IMR-90 (cell line): Measurements from ENCODE around the gene SPATA3. TPM values are rescaled to one million over a fixed set of nuclear protein-coding genes. Genes with fewer than 3 reads are reported as not detected.

Experiments used
- ATAC-seq: fragments of 200-7000 bp; cut with Tn5 transposase; 2 replicates; pipeline ENCODE4 v1.9.1; 2020; ENCODE audit warnings: low read depth, mild to moderate bottlenecking, moderate library complexity
- BruUV-seq: library from RNA; stranded (reverse); fragments of 400-500 nt; replicated peaks from 2 replicates; lab custom pipeline; 2021; lab: Mats Ljungman, UMichigan
- CTCF ChIA-PET: fragments of 300-600 bp; formaldehyde crosslinking; extraction: SDS; loops from one replicate; lab custom pipeline; 2021; ENCODE audit warnings: antibody characterized with exemption; lab: Yijun Ruan, JAX
- POLR2A ChIA-PET: fragments of 300-600 bp; sonication (Branson Sonifier 250); formaldehyde crosslinking; loops from one replicate; lab custom pipeline; 2022; ENCODE audit warnings: antibody characterized with exemption; ENCODE audit not compliant: unreplicated experiment; lab: Charles Lee
- DNase-seq: peaks from one replicate; pipeline ENCODE4 v3.0.0; 2013
- H2AFZ ChIP-seq: replicated peaks from 2 replicates; pipeline ENCODE3; 2013; ENCODE audit warnings: low read length, mild to moderate bottlenecking; ENCODE audit not compliant: poor library complexity
- H2AK5ac ChIP-seq: 2 replicates; pipeline ENCODE4 v1.6.1; 2013; ENCODE audit warnings: low read depth, low read length, inconsistent platforms
- H2AK9ac ChIP-seq: replicated peaks from 2 replicates; pipeline ENCODE3; 2013; ENCODE audit warnings: mild to moderate bottlenecking, low read depth, low read length, moderate library complexity; ENCODE audit not compliant: poor library complexity
- H2BK120ac ChIP-seq: 2 replicates; pipeline ENCODE4 v1.6.1; 2013; ENCODE audit warnings: low read depth, low read length, inconsistent platforms
- H2BK15ac ChIP-seq: 3 replicates; pipeline ENCODE4 v1.6.1; 2013; ENCODE audit warnings: low read depth, low read length, inconsistent platforms
- H2BK20ac ChIP-seq: 2 replicates; pipeline ENCODE4 v1.6.1; 2013; ENCODE audit warnings: low read depth, mild to moderate bottlenecking, inconsistent platforms, low read length, moderate library complexity
- H2BK5ac ChIP-seq: 2 replicates; pipeline ENCODE4 v1.6.1; 2013; ENCODE audit warnings: mild to moderate bottlenecking, low read depth, low read length, inconsistent platforms; ENCODE audit not compliant: poor library complexity, severe bottlenecking
- H3K14ac ChIP-seq: replicated peaks from 2 replicates; pipeline ENCODE4 v1.6.1; 2013; ENCODE audit warnings: low read depth, low read length, inconsistent platforms
- H3K18ac ChIP-seq: 2 replicates; pipeline ENCODE4 v1.6.1; 2013; ENCODE audit warnings: low read depth, low read length, control low read depth
- H3K23ac ChIP-seq: 2 replicates; pipeline ENCODE4 v1.6.1; 2013; ENCODE audit warnings: low read depth, low read length, inconsistent platforms
- H3K27ac ChIP-seq: 2 replicates; pipeline ENCODE4 v1.5.1; 2013; ENCODE audit warnings: mild to moderate bottlenecking, control low read depth, low read length; ENCODE audit not compliant: insufficient read depth
- H3K27me3 ChIP-seq: 2 replicates; pipeline ENCODE4 v1.6.1; 2013; ENCODE audit warnings: low read length; ENCODE audit not compliant: control insufficient read depth, insufficient read depth
- H3K36me3 ChIP-seq: 2 replicates; pipeline ENCODE4 v1.6.1; 2013; ENCODE audit warnings: low read length, mixed read lengths; ENCODE audit not compliant: control insufficient read depth, insufficient read depth
- H3K4ac ChIP-seq: 2 replicates; pipeline ENCODE4 v1.6.1; 2013; ENCODE audit warnings: low read depth, low read length, inconsistent platforms
- H3K4me1 ChIP-seq: 2 replicates; pipeline ENCODE4 v1.6.1; 2013; ENCODE audit warnings: low read length, mixed read lengths; ENCODE audit not compliant: control insufficient read depth, insufficient read depth
- H3K4me2 ChIP-seq: 2 replicates; pipeline ENCODE4 v1.6.1; 2013; ENCODE audit warnings: low read depth, mild to moderate bottlenecking, control low read depth, low read length, moderate library complexity
- H3K4me3 ChIP-seq: 2 replicates; pipeline ENCODE4 v1.5.1; 2013; ENCODE audit warnings: low read depth, mild to moderate bottlenecking, control low read depth, low read length, moderate library complexity; ENCODE audit not compliant: insufficient read depth
- H3K56ac ChIP-seq: 2 replicates; pipeline ENCODE4 v1.6.1; 2013; ENCODE audit warnings: low read length, inconsistent platforms; ENCODE audit not compliant: insufficient read depth; ENCODE audit errors: extremely low read depth
- H3K79me1 ChIP-seq, 2 experiments: 2 replicates each; pipeline ENCODE4 v1.6.1; 2013; ENCODE audit warnings: low read length in 2 of 2, inconsistent platforms in 1 of 2, low read depth in 1 of 2
- H3K9ac ChIP-seq: 2 replicates; pipeline ENCODE4 v1.6.1; 2013; ENCODE audit warnings: low read depth, low read length, control low read depth
- H3K9me1 ChIP-seq: 2 replicates; pipeline ENCODE4 v1.6.1; 2013; ENCODE audit warnings: low read length, inconsistent platforms; ENCODE audit not compliant: insufficient read depth
- H3K9me3 ChIP-seq: 2 replicates; pipeline ENCODE4 v1.6.1; 2013; ENCODE audit warnings: low read length; ENCODE audit not compliant: control insufficient read depth, insufficient read depth
- H4K20me1 ChIP-seq: 2 replicates; pipeline ENCODE4 v1.6.1; 2013; ENCODE audit warnings: low read length, inconsistent platforms; ENCODE audit not compliant: insufficient read depth
- H4K5ac ChIP-seq: 2 replicates; pipeline ENCODE4 v1.6.1; 2013; ENCODE audit warnings: mild to moderate bottlenecking, low read depth, low read length, control low read depth
- H4K8ac ChIP-seq, 2 experiments: 2 replicates each; pipeline ENCODE4 v1.6.1; 2013; ENCODE audit warnings: low read depth in 2 of 2, low read length in 2 of 2, control low read depth in 1 of 2, inconsistent platforms in 1 of 2
- H4K91ac ChIP-seq: 2 replicates; pipeline ENCODE4 v1.6.1; 2013; ENCODE audit warnings: low read depth, low read length, inconsistent platforms; ENCODE audit not compliant: insufficient read depth
- BHLHE40 ChIP-seq: fragments of 150-350 bp; IDR thresholded peaks from 2 replicates; pipeline ENCODE4 v1.6.1; 2016; ENCODE audit warnings: mild to moderate bottlenecking, low read depth, low read length
- CEBPB ChIP-seq: IDR thresholded peaks from 2 replicates; pipeline ENCODE4 v1.6.1; 2012; ENCODE audit warnings: low read depth, low read length, improper control_type of control experiment
- CHD1 ChIP-seq: IDR thresholded peaks from 2 replicates; pipeline ENCODE4 v1.6.1; 2012; ENCODE audit warnings: low read depth, low read length, improper control_type of control experiment
- FOS ChIP-seq: fragments of 150-350 bp; IDR thresholded peaks from 2 replicates; pipeline ENCODE4 v1.6.1; 2016; ENCODE audit warnings: low read depth, low read length
- MAFK ChIP-seq: IDR thresholded peaks from 2 replicates; pipeline ENCODE4 v1.6.1; 2012; ENCODE audit warnings: low read depth, low read length, improper control_type of control experiment
- MAZ ChIP-seq: IDR thresholded peaks from 2 replicates; pipeline ENCODE4 v1.6.1; 2012; ENCODE audit warnings: low read depth, mild to moderate bottlenecking, low read length, improper control_type of control experiment, moderate library complexity, borderline replicate concordance
- MXI1 ChIP-seq: IDR thresholded peaks from 2 replicates; pipeline ENCODE4 v1.6.1; 2012; ENCODE audit warnings: low read depth, mild to moderate bottlenecking, low read length, moderate library complexity, borderline replicate concordance
- NFE2L2 ChIP-seq: fragments of 150-350 bp; IDR thresholded peaks from 2 replicates; pipeline ENCODE4 v1.6.1; 2016; ENCODE audit warnings: low read depth, mild to moderate bottlenecking, low read length
- POLR2A ChIP-seq: IDR thresholded peaks from 2 replicates; pipeline ENCODE4 v1.6.1; 2012; ENCODE audit warnings: mild to moderate bottlenecking, low read depth, low read length
- RAD21 ChIP-seq: IDR thresholded peaks from 2 replicates; pipeline ENCODE4 v1.6.1; 2012; ENCODE audit warnings: low read length, improper control_type of control experiment
- RCOR1 ChIP-seq: IDR thresholded peaks from 2 replicates; pipeline ENCODE4 v1.6.1; 2012; ENCODE audit warnings: mild to moderate bottlenecking, low read length, improper control_type of control experiment; ENCODE audit not compliant: insufficient replicate concordance
- RFX5 ChIP-seq: IDR thresholded peaks from 2 replicates; pipeline ENCODE4 v1.8.0; 2012; ENCODE audit warnings: low read depth, mild to moderate bottlenecking, low read length, moderate library complexity
- SMC3 ChIP-seq: fragments of 150-350 bp; IDR thresholded peaks from 2 replicates; pipeline ENCODE4 v1.6.1; 2016; ENCODE audit warnings: low read depth, mild to moderate bottlenecking, antibody characterized with exemption, low read length, moderate library complexity
- WGBS, 2 experiments: methylation state at CpG; one replicate each; pipeline versions ENCODE4 v1.1.5 to v1.1.7; 2013; ENCODE audit warnings: missing lambda C conversion rate in 2 of 2; ENCODE audit not compliant: insufficient read length in 1 of 2; ENCODE audit errors: extremely low coverage in 2 of 2; 5-methylcytosine and 5-hydroxymethylcytosine counted together
- dilution Hi-C: fragments of 300-500 bp; cut with HindIII; formaldehyde crosslinking; loops from one replicate; pipeline ENCODE4 v1.14.3; 2018; ENCODE audit warnings: low sequenced_read_pairs; ENCODE audit not compliant: unreplicated experiment
- in situ Hi-C: fragments of 300-500 bp; cut with MboI; formaldehyde crosslinking; loops from 3 replicates; pipeline ENCODE4 v1.14.3; 2019; ENCODE audit warnings: low sequenced_read_pairs, inconsistent platforms, mixed read lengths
- intact Hi-C: fragments of 100-400 bp; cut with micrococcal nuclease; formaldehyde crosslinking; loops from 2 replicates; pipeline ENCODE4 v1.10.0; 2022
- polyA plus RNA-seq, 3 experiments: library from polyadenylated mRNA; depleted of rRNA; stranded (reverse); fragments of >200 nt; gene quantifications; 2 replicates each; pipeline ENCODE4 v1.2.3, GENCODE V29; 2012; ENCODE audit warnings: low replicate concordance in 1 of 3
- total RNA-seq: library from RNA; depleted of rRNA; stranded (reverse); fragments of >200 nt; gene quantifications from 2 replicates; pipeline ENCODE4 v1.2.3, GENCODE V29; 2012
- TF ChIP-seq, protein P1 (sequence below): fragments of 150-350 bp; IDR thresholded peaks from 2 replicates; pipeline ENCODE4 v1.6.1; 2017; ENCODE audit warnings: mild to moderate bottlenecking, antibody characterized with exemption, low read length, low read depth
- TF ChIP-seq, protein P2 (sequence below): conservative IDR thresholded peaks from 2 replicates; pipeline ENCODE4 v1.5.1; 2012; ENCODE audit warnings: mild to moderate bottlenecking, low read depth, low read length, improper control_type of control experiment
- TF ChIP-seq, protein P3 (sequence below): fragments of 150-350 bp; IDR thresholded peaks from 2 replicates; pipeline ENCODE4 v1.6.1; 2016; ENCODE audit warnings: low read depth, mild to moderate bottlenecking, low read length, moderate library complexity, borderline replicate concordance

Gene SPATA3
- total and polyA plus RNA-seq, 2 of the 4 experiments (the other 2 are of a cell fraction), result not detected

DNA sequence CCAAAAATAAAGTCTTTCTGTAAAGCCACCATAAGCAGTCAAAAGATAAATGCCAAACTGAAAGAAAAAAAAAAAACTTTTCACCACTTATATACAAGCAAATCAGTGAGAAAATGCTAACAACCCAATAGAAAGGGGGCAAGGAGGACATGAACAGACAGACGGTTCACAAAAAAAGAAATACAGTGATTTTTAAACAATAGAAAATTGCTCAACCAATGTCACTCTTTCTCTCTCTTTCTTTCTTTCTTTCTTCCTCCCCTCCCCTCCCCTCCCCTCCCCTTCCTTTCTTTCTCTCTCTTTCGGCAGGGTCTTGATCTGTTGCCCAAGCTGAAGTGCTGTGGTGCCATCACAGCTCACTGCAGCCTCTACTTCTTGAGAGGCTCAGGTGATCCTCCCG is 28.8 kb upstream of the SPATA3 start:
- Histone ChIP-seq H2BK5ac (no peak overlapping the region), H3K4ac (no peak overlapping the region), H3K9me3 (no peaks in the 10 kb centered on the region), H2BK15ac (no peak overlapping the region), H2AK9ac (no peak overlapping the region), H4K8ac (no peak overlapping the region), H3K9me1 (no peaks in the 10 kb centered on the region), H4K91ac (no peak overlapping the region), H3K23ac (no peak overlapping the region), H3K9ac (no peak overlapping the region), H3K4me1 (no peaks in the 10 kb centered on the region), H2AFZ (no peak overlapping the region), H3K18ac (no peak overlapping the region), H2BK120ac (no peak overlapping the region), H3K36me3 (no peaks in the 10 kb centered on the region), H3K14ac (no peak overlapping the region), H4K20me1 (no peaks in the 10 kb centered on the region), H2BK20ac (no peak overlapping the region), H3K79me1 (no peaks in the 10 kb centered on the region), H4K5ac (no peak overlapping the region), H3K27me3 (peaks cover 7% of the 10 kb centered on the region), H2AK5ac (no peak overlapping the region), H3K27ac (no peak overlapping the region), H3K4me2 (no peak overlapping the region), H3K4me3 (no peak overlapping the region), H3K56ac (no peak overlapping the region)
- no peak for ATAC-seq
- TF ChIP-seq POLR2A, result no peak
- no peak for TF ChIP-seq MXI1
- no peak for TF ChIP-seq FOS
- no peak for TF ChIP-seq CEBPB
- TF ChIP-seq, protein P1, sequence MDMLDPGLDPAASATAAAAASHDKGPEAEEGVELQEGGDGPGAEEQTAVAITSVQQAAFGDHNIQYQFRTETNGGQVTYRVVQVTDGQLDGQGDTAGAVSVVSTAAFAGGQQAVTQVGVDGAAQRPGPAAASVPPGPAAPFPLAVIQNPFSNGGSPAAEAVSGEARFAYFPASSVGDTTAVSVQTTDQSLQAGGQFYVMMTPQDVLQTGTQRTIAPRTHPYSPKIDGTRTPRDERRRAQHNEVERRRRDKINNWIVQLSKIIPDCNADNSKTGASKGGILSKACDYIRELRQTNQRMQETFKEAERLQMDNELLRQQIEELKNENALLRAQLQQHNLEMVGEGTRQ, result no peak
- TF ChIP-seq RAD21, result no peak
- TF ChIP-seq MAFK, result no peak
- TF ChIP-seq, protein P2, sequence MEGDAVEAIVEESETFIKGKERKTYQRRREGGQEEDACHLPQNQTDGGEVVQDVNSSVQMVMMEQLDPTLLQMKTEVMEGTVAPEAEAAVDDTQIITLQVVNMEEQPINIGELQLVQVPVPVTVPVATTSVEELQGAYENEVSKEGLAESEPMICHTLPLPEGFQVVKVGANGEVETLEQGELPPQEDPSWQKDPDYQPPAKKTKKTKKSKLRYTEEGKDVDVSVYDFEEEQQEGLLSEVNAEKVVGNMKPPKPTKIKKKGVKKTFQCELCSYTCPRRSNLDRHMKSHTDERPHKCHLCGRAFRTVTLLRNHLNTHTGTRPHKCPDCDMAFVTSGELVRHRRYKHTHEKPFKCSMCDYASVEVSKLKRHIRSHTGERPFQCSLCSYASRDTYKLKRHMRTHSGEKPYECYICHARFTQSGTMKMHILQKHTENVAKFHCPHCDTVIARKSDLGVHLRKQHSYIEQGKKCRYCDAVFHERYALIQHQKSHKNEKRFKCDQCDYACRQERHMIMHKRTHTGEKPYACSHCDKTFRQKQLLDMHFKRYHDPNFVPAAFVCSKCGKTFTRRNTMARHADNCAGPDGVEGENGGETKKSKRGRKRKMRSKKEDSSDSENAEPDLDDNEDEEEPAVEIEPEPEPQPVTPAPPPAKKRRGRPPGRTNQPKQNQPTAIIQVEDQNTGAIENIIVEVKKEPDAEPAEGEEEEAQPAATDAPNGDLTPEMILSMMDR, result no peak
- TF ChIP-seq RFX5, result no peak
- no peak for TF ChIP-seq CHD1
- TF ChIP-seq, protein P3, sequence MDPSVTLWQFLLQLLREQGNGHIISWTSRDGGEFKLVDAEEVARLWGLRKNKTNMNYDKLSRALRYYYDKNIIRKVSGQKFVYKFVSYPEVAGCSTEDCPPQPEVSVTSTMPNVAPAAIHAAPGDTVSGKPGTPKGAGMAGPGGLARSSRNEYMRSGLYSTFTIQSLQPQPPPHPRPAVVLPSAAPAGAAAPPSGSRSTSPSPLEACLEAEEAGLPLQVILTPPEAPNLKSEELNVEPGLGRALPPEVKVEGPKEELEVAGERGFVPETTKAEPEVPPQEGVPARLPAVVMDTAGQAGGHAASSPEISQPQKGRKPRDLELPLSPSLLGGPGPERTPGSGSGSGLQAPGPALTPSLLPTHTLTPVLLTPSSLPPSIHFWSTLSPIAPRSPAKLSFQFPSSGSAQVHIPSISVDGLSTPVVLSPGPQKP, result no peak
- TF ChIP-seq NFE2L2, result no peak
- no peak for TF ChIP-seq SMC3
- TF ChIP-seq RCOR1, result no peak
- no peak for TF ChIP-seq BHLHE40
- TF ChIP-seq MAZ, result no peak
- in situ Hi-C loops (no loop called here), intact Hi-C loops (no loop called here), dilution Hi-C loops (no loop called here)
- BruUV-seq, result no TSS peak
- no peak for DNase-seq
- CTCF ChIA-PET, result no interaction called here
- WGBS, 2 experiments, result no CpG with 5 or more reads among the region's 3 CpGs
- POLR2A ChIA-PET, result no interaction called here
